Stimulated activated naive B cell treated with anti-CD40 and anti-IgM and Interleukin-4, amounts not matched to agents 10 μg/mL and 1 μg/mL and 100 μg/mL, for 72 hours (primary cell): ENCODE measurements around the gene SPACA6.
"Not testable (repeated sequence)": the region's sequence is repeated elsewhere in the genome, so short reads cannot be mapped to it uniquely, and the experiment has no call there.

Source experiments
- ATAC-seq, 2 donors: fragments of 150-1000 bp; cut with Tn5 transposase; replicated peaks; 2 replicates each; pipeline ENCODE4 v1.10.0; 2021; ENCODE audit warnings: moderate library complexity in 1 of 2
- DNase-seq: peaks from one replicate; pipeline ENCODE4 v3.0.0; 2021
- H3K27ac Mint-ChIP-seq: one replicate; pipeline ENCODE4 v1.8.0; 2022; ENCODE audit warnings: mild to moderate bottlenecking, mixed read lengths
- H3K27me3 Mint-ChIP-seq, 2 donors: one replicate each; pipeline ENCODE4 v1.8.0; 2022; ENCODE audit warnings: mixed read lengths in 2 of 2
- H3K36me3 Mint-ChIP-seq, 2 donors: one replicate each; pipeline ENCODE4 v1.8.0; 2022; ENCODE audit warnings: mixed read lengths in 2 of 2, mild to moderate bottlenecking in 1 of 2
- H3K4me1 Mint-ChIP-seq, 2 donors: one replicate each; pipeline ENCODE4 v1.8.0; 2022; ENCODE audit warnings: mixed read lengths in 2 of 2, mild to moderate bottlenecking in 1 of 2
- H3K4me3 Mint-ChIP-seq, 2 donors: one replicate each; pipeline ENCODE4 v1.8.0; 2022; ENCODE audit warnings: mild to moderate bottlenecking in 2 of 2, mixed read lengths in 2 of 2, moderate library complexity in 1 of 2
- H3K9me3 Mint-ChIP-seq, 2 donors: one replicate each; pipeline ENCODE4 v1.8.0; 2022; ENCODE audit warnings: mixed read lengths in 2 of 2, mild to moderate bottlenecking in 1 of 2

SPACA6 gene

DNA sequence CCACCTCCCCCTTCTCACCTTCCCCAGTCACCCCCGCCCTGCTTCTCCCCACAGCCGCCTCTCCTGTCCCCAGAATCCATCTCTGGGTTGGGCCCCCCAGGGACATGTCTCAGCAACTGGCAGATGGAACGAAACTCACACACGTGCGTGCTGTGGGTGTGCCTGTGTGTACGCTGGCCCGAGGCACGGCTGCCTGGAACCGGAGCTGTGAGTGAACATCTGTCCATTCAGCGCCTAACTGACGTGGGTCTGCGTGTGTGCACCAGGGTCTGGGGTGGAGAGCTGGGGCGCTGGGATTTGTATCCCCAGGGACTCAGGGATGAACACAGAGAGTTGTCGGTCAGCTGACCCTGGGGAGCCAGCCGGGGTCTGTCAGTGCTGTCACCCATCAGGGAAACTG lies 31.4 kb downstream of the SPACA6 start:
- Mint-ChIP-seq H3K27ac (no peak overlapping the region), H3K4me1 (peaks cover 3 to 4% of the 10 kb centered on the region in 2 donors), H3K9me3 (peaks cover 0 to 5% of the 10 kb centered on the region in 2 donors), H3K36me3 (no peaks in the 10 kb centered on the region), H3K27me3 (peaks cover 53 to 79% of the 10 kb centered on the region in 2 donors), H3K4me3 (no peak overlapping the region)
- ATAC-seq (no peak), DNase-seq (no peak)

DNA sequence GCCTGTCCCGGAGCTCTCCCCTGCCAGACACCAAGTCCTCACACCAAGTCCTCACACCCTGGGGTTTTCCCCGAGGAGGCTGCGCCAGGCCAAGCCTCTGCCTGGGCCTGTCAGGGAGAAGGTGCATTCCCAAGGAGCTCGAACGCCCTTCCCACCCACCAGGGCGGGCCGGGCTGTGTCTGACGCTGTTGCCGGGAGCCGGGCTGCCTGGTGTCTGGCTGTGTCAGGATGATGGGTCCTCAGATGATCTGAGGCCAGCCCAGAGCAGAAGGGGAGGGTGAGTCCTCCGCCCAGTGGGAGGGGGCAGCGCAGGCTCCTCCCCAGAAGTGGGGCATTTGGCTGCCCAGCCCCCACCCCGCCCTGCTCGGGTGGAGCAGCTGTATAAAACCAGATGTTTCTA lies 32.9 kb downstream of the SPACA6 start:
- DNase-seq, result no peak
- Mint-ChIP-seq H3K9me3 (peaks cover 10% of the 10 kb centered on the region in 2 donors), H3K36me3 (peaks cover 3 to 8% of the 10 kb centered on the region in 2 donors), H3K27me3 (peaks cover 49 to 78% of the 10 kb centered on the region in 2 donors), H3K4me3 (no peak overlapping the region), H3K4me1 (peaks cover 3 to 4% of the 10 kb centered on the region in 2 donors), H3K27ac (no peak overlapping the region)
- ATAC-seq, result no peak

DNA sequence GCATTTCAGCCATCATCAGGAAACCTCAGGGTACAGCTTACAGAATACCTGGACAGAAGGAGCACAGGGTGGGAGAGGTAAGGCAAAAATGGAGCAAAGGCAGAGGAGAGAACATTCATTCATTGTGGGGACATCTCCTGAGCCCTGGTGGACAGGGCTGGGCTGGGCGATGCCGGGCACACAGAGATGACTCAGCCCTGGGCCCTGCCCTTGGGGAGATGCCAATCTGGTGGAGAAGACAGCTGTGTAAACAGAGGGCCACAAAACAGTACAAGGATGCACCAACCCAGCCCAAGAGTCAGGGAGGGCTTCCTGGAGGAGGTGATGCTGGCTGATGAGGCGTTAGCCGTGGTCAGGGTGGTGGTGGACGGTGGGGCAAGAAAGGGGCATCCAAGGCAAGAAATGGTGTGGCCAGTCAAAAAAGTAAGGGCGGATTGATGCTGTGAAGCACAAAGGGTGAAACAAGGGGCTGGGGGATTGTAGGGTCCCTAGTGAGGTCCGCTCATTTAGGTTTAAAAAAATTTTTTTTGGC lies 34.3 kb downstream of the SPACA6 start:
- H3K36me3 Mint-ChIP-seq, result peaks cover 6 to 11% of the 10 kb centered on the region in 2 donors
- no peak for ATAC-seq
- no peak overlapping the region for H3K27ac Mint-ChIP-seq
- no peak overlapping the region for H3K4me3 Mint-ChIP-seq
- peaks cover 3 to 4% of the 10 kb centered on the region in 2 donors for H3K4me1 Mint-ChIP-seq
- H3K9me3 Mint-ChIP-seq, result peaks cover 17 to 18% of the 10 kb centered on the region in 2 donors
- no peak for DNase-seq
- peaks cover 58 to 91% of the 10 kb centered on the region in 2 donors for H3K27me3 Mint-ChIP-seq

DNA sequence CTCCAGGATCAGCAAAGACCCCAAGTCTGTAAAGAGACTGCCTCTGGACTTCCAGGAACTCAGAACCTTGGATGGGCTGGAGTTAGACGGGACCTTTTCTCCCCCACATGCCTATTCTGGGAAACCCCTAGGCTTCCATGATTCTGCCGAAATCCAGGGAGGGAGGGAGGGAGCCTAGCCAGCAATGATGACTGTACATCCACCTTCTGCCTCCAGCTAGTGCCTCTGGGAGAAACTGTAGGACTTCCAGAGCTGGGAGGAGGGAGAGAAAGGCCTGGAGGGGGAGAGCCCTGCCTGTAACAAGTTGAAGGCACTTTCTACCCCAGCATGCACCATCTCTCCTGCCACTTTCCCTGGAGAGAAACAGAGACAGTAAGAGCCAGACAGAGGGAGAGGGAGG lies 36.7 kb downstream of the SPACA6 start:
- Mint-ChIP-seq H3K4me1 (no peaks in the 10 kb centered on the region), H3K27me3 (peaks cover 47 to 72% of the 10 kb centered on the region in 2 donors), H3K9me3 (peaks cover 15 to 18% of the 10 kb centered on the region in 2 donors), H3K36me3 (peaks cover 6 to 11% of the 10 kb centered on the region in 2 donors), H3K27ac (no peak overlapping the region), H3K4me3 (no peak overlapping the region)
- ATAC-seq (no peak), DNase-seq (no peak)

DNA sequence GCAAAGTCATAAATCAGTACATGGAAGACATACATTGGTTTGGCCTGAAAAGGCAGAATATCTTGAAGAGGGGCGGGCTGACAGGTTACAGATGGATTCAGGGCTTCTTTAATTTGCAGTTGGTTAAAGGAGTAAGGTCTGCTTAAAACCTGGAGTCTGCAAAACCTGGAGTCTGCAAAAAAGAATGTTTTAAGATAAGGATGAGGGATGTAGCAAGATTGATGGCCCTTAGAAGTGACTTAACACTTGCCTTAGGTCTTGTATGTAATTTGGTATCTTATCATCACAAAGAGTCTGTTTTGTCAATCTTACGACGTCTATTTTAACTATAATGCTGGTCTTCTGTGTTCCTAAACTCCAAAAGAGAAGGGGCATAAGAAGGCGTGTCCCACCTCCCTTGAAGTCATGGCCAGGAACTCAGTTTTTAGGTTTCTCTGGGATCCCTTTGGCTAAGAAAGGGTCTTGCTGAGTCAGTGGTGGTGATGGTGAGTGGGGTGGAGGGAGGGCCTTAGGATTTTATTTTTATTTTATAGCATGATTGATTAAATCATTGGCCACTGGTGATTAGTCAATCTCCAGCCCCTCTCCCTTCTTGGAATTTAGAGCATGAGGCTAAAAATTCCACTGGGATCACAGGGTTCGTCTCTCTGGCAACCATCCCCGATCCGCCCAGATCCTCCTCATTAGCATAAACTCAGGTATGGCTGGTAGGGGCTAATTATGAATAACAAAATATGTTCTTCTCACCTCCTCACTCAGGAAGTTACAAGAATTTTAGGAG lies 40.8 kb downstream of the SPACA6 start:
- peaks cover 0 to 6% of the 10 kb centered on the region in 2 donors for H3K4me1 Mint-ChIP-seq
- peaks cover 13 to 18% of the 10 kb centered on the region in 2 donors for H3K9me3 Mint-ChIP-seq
- no peak overlapping the region for H3K27ac Mint-ChIP-seq
- H3K27me3 Mint-ChIP-seq, result peaks cover 32 to 54% of the 10 kb centered on the region in 2 donors
- H3K36me3 Mint-ChIP-seq, result peaks cover 6 to 11% of the 10 kb centered on the region in 2 donors
- DNase-seq (no peak), ATAC-seq (no peak)
- no peak overlapping the region for H3K4me3 Mint-ChIP-seq

DNA sequence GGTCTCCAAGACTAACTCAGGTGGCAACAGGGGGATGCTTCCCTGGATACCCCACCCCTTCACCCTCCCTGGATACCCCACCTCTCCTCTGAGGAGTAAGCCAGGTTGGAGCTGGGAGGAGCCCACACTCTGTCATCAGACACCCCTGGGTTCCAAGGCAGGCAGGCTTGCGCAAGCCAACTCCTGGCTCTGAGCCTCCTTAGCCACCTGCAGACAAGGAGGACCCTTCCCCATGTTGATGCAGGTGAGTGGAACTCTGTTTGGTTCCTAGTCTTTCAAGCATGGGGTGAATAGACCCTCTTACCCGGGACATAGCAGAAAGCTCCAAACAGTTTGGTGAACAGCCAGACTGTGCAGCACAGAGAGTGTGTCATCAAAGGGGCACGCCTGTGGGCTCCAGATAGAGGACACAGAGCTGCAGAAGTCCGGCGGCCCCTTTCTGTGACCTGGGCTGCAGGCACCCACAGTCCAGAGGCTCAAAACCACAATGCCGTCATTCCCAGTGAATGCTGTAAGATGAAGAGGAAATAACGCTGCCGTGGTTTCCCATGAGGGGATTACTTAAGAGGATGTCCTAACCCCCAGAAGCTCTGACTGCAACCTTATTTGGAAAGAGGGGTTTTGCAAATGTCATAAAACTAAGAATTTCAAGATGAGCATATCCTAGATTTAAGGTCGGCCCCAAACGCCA lies 42.8 kb downstream of the SPACA6 start:
- ATAC-seq (peak; percentile 23 to 27), DNase-seq (no peak)
- H3K9me3 Mint-ChIP-seq, result peaks cover 7 to 10% of the 10 kb centered on the region in 2 donors
- H3K36me3 Mint-ChIP-seq, result peaks cover 2 to 4% of the 10 kb centered on the region in 2 donors
- no peak overlapping the region for H3K4me3 Mint-ChIP-seq
- peaks cover 0 to 6% of the 10 kb centered on the region in 2 donors for H3K4me1 Mint-ChIP-seq
- peaks cover 30 to 48% of the 10 kb centered on the region in 2 donors for H3K27me3 Mint-ChIP-seq
- no peak overlapping the region for H3K27ac Mint-ChIP-seq

DNA sequence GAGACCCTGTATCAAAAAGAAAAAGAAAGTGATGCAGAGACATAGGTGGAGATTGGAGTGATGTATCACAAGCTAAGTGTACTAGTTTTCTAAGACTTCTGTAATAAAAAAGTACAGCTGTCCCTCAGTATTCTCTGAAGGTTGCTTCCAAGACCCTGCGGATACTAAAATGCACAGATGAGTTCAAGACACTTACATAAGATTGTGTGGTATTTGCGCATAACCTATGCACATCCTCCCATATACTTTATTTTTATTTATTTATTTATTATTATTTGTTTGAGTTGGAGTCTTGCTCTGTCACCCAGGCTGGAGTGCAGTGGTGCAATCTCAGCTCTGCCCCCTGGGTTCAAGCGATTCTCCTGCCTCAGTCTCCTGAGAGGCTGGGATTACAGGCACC lies 44.3 kb downstream of the SPACA6 start:
- Mint-ChIP-seq H3K27me3 (peaks cover 22 to 42% of the 10 kb centered on the region in 2 donors), H3K27ac (no peak overlapping the region)
- ATAC-seq, result no peak

DNA sequence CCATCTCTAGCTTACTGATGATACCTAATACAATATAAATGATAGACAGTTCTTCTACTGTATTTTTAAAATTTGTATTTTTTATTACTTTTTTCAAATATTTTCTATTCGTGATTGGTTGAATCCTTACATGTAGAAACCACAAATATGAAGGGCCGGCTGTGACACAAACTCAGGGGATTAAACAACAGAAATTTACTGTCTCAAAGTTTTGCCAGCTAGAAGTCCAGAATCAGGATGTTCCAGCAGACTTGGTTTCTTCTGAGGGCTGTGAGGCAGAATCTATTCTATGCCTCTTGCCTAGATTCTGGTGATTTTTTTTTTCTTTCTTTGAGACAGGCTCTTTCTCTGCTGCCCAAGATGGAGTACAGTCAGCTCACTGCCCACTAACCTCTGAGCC lies 44.8 kb downstream of the SPACA6 start:
- no peak overlapping the region for H3K27ac Mint-ChIP-seq
- H3K9me3 Mint-ChIP-seq, result no peaks in the 10 kb centered on the region
- no peak overlapping the region for H3K4me3 Mint-ChIP-seq
- H3K27me3 Mint-ChIP-seq, result peaks cover 24 to 45% of the 10 kb centered on the region in 2 donors
- DNase-seq, result no peak
- peaks cover 0 to 6% of the 10 kb centered on the region in 2 donors for H3K4me1 Mint-ChIP-seq
- no peak for ATAC-seq
- no peaks in the 10 kb centered on the region for H3K36me3 Mint-ChIP-seq

More for the DNA sequence above, 44.3 kb downstream of the SPACA6 start:
- H3K36me3 Mint-ChIP-seq, result no peaks in the 10 kb centered on the region
- H3K4me3 Mint-ChIP-seq, result no peak overlapping the region
- peaks cover 0 to 1% of the 10 kb centered on the region in 2 donors for H3K9me3 Mint-ChIP-seq
- H3K4me1 Mint-ChIP-seq, result peaks cover 0 to 6% of the 10 kb centered on the region in 2 donors
- no peak for DNase-seq

DNA sequence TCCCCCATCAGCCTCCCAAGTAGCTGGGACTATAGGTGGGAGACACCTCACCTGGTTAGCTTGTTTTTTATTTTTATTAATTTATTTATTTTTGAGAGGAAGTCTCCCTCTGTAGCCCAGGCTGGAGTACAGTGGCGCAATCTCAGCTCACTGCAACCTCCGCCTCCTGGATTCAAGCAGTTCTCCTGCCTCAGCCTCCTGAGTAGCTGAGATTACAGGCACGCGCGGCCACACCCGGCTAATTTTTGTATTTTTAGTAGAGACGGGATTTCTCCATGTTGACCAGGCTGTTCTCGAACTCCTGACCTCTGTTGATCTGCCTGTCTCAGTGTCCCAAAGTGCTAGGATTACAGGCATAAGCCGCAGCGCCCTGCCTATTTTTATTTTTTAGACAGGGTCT lies 45.4 kb downstream of the SPACA6 start:
- not testable (repeated sequence) for ATAC-seq, DNase-seq, H3K4me3 Mint-ChIP-seq, H3K9me3 Mint-ChIP-seq, H3K27ac Mint-ChIP-seq, H3K4me1 Mint-ChIP-seq, H3K36me3 Mint-ChIP-seq
- peaks cover 25 to 49% of the 10 kb centered on the region in 2 donors for H3K27me3 Mint-ChIP-seq

DNA sequence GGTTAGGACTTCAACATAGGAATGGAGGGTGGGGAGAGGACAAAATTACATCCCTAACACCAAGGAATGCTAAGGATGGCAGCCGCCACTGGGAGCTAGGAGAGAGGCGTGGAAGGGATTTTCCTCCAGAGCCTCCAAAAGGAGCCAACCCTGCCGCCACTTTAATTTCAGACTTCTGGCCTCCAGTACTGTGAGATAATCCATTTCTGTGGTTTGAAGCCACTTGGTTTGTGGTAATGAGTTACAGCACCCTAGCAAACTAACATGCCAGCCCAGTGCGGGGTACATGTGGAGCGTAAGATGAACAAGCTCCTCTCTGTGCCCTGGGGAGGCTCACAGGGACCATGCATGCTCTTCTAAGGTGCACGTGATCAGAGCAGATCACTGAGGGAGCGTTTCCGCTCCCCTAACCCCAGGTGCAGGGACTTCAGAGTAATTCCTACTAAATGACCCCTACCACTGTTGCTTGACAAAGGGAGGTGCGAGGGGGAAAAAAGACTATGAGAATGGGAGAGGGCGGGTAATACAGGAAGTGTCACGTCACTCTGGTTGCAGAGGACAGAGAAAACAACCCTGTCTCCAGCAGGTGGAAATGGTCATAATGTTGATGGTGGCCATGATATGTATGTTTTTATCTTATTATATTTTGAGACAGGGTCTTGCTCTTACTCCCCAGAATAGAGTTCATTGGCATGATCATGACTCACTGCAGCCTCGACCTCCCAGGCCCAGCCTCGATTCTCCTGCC lies 46.5 kb downstream of the SPACA6 start:
- DNase-seq (no peak), ATAC-seq (no peak)
- H3K4me1 Mint-ChIP-seq, result peaks cover 0 to 6% of the 10 kb centered on the region in 2 donors
- no peak overlapping the region for H3K27ac Mint-ChIP-seq
- H3K4me3 Mint-ChIP-seq, result no peak overlapping the region
- H3K27me3 Mint-ChIP-seq, result peaks cover 24 to 49% of the 10 kb centered on the region in 2 donors
- H3K9me3 Mint-ChIP-seq, result no peaks in the 10 kb centered on the region
- H3K36me3 Mint-ChIP-seq, result no peaks in the 10 kb centered on the region

DNA sequence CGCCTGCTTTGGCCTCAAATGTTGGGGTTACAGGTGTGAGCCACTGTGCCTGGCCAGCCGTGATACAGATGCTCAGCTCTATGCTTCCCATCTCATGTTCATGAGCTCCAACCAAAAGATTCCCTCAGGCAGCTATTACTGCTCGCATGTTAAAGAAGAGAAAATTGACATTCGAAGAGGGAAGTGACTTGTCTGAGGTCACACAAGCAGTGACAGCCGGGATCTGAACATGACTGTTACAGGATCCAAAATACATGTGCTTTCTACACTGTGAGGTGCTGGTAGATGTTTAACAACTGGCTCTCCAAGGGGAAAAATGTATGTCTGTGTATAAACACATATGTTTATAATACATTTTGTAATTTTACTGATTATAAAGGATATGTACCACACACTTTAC lies 47.2 kb downstream of the SPACA6 start:
- Mint-ChIP-seq H3K27ac (no peak overlapping the region), H3K4me3 (no peak overlapping the region), H3K36me3 (no peaks in the 10 kb centered on the region), H3K4me1 (peaks cover 0 to 6% of the 10 kb centered on the region in 2 donors), H3K9me3 (no peaks in the 10 kb centered on the region), H3K27me3 (peaks cover 21 to 48% of the 10 kb centered on the region in 2 donors)
- DNase-seq (no peak), ATAC-seq (no peak)

DNA sequence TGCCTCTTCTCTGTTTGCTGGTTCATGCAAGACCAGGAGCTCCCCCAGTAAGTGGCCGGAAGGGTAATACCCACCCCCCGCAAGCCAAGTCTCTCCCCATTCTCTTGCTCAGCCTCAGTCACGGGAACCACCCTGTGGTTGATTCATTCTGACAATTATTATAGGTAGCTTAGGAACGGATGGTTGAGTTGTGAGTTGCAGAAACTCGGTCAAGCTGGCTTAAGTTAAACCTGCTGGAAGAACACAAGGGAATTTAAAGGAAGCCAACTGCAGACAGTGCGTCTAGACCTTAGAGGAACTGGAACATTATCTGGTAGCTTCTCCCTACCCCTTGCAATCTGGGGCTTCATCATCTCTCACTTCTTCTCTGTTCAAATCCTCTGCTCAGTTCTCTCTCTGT lies 49.7 kb downstream of the SPACA6 start:
- H3K27me3 Mint-ChIP-seq, result peaks cover 15 to 45% of the 10 kb centered on the region in 2 donors
- no peaks in the 10 kb centered on the region for H3K36me3 Mint-ChIP-seq
- H3K4me1 Mint-ChIP-seq, result no peaks in the 10 kb centered on the region
- no peak overlapping the region for H3K27ac Mint-ChIP-seq
- no peaks in the 10 kb centered on the region for H3K9me3 Mint-ChIP-seq
- DNase-seq (no peak), ATAC-seq (no peak)
- H3K4me3 Mint-ChIP-seq, result no peak overlapping the region

DNA sequence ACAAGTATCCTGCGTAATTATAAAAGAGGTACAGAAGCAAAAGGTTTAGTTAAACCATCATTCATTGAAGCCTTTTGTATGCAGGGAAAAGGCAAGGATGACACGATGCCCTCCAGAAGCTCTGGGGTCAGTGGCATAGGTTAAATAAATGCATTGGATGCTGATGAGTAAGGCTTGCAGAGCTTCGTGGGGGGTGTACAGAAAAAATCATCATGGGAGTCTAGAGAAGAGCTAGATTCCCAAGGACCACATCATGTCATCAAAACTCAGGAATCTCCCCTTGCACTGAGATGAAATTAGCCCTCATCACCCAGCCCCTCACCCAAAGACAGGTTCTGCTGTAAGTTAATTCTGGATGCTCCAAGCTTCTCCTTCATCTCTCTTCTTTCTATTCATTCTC lies 50.3 kb downstream of the SPACA6 start:
- no peak for DNase-seq
- Mint-ChIP-seq H3K36me3 (no peaks in the 10 kb centered on the region), H3K27me3 (peaks cover 15 to 45% of the 10 kb centered on the region in 2 donors), H3K4me1 (no peaks in the 10 kb centered on the region), H3K4me3 (no peak overlapping the region), H3K9me3 (peaks cover 0 to 1% of the 10 kb centered on the region in 2 donors), H3K27ac (no peak overlapping the region)
- ATAC-seq, result no peak

DNA sequence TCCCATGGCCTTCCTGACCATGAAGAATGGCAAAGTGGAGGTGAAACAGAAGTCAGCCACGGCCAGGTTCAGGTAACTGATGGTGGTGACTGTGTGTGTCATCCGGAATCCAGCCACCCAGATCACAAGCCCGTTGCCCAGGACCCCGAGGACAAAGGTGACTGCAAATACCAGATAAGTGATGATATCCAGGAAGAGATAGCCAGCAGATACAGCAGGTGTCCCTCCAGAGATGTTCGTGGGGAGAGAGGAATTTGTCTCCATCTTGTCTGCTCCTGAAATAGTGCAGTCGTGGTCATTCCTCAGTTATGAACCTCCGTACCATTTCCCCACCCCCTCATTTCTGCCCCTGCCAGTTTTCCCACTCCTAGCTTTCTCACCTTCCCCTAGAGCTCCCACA lies 53.6 kb downstream of the SPACA6 start:
- Mint-ChIP-seq H3K9me3 (peaks cover 0 to 5% of the 10 kb centered on the region in 2 donors), H3K4me3 (no peak overlapping the region), H3K27ac (no peak overlapping the region), H3K27me3 (peaks cover 10 to 30% of the 10 kb centered on the region in 2 donors), H3K4me1 (peaks cover 2 to 11% of the 10 kb centered on the region in 2 donors), H3K36me3 (no peaks in the 10 kb centered on the region)
- no peak for DNase-seq
- ATAC-seq, result no peak
